IMR-90 (cell line): ENCODE results near the gene NBEA. TPM values are rescaled to one million over a fixed set of nuclear protein-coding genes. Genes with fewer than 3 reads are reported as not detected.

Experiments
- ATAC-seq: fragments of 200-7000 bp; cut with Tn5 transposase; 2 replicates; pipeline ENCODE4 v1.9.1; 2020; ENCODE audit warnings: low read depth, mild to moderate bottlenecking, moderate library complexity
- BruUV-seq: library from RNA; stranded (reverse); fragments of 400-500 nt; replicated peaks from 2 replicates; lab custom pipeline; 2021; lab: Mats Ljungman, UMichigan
- CTCF ChIA-PET: fragments of 300-600 bp; formaldehyde crosslinking; extraction: SDS; loops from one replicate; lab custom pipeline; 2021; ENCODE audit warnings: antibody characterized with exemption; lab: Yijun Ruan, JAX
- POLR2A ChIA-PET: fragments of 300-600 bp; sonication (Branson Sonifier 250); formaldehyde crosslinking; loops from one replicate; lab custom pipeline; 2022; ENCODE audit warnings: antibody characterized with exemption; ENCODE audit not compliant: unreplicated experiment; lab: Charles Lee
- DNase-seq: peaks from one replicate; pipeline ENCODE4 v3.0.0; 2013
- H2AFZ ChIP-seq: replicated peaks from 2 replicates; pipeline ENCODE3; 2013; ENCODE audit warnings: low read length, mild to moderate bottlenecking; ENCODE audit not compliant: poor library complexity
- H2AK5ac ChIP-seq: 2 replicates; pipeline ENCODE4 v1.6.1; 2013; ENCODE audit warnings: low read depth, low read length, inconsistent platforms
- H2AK9ac ChIP-seq: replicated peaks from 2 replicates; pipeline ENCODE3; 2013; ENCODE audit warnings: mild to moderate bottlenecking, low read depth, low read length, moderate library complexity; ENCODE audit not compliant: poor library complexity
- H2BK120ac ChIP-seq: 2 replicates; pipeline ENCODE4 v1.6.1; 2013; ENCODE audit warnings: low read depth, low read length, inconsistent platforms
- H2BK15ac ChIP-seq: 3 replicates; pipeline ENCODE4 v1.6.1; 2013; ENCODE audit warnings: low read depth, low read length, inconsistent platforms
- H2BK20ac ChIP-seq: 2 replicates; pipeline ENCODE4 v1.6.1; 2013; ENCODE audit warnings: low read depth, mild to moderate bottlenecking, inconsistent platforms, low read length, moderate library complexity
- H2BK5ac ChIP-seq: 2 replicates; pipeline ENCODE4 v1.6.1; 2013; ENCODE audit warnings: mild to moderate bottlenecking, low read depth, low read length, inconsistent platforms; ENCODE audit not compliant: poor library complexity, severe bottlenecking
- H3K14ac ChIP-seq: replicated peaks from 2 replicates; pipeline ENCODE4 v1.6.1; 2013; ENCODE audit warnings: low read depth, low read length, inconsistent platforms
- H3K18ac ChIP-seq: 2 replicates; pipeline ENCODE4 v1.6.1; 2013; ENCODE audit warnings: low read depth, low read length, control low read depth
- H3K23ac ChIP-seq: 2 replicates; pipeline ENCODE4 v1.6.1; 2013; ENCODE audit warnings: low read depth, low read length, inconsistent platforms
- H3K27ac ChIP-seq: 2 replicates; pipeline ENCODE4 v1.5.1; 2013; ENCODE audit warnings: mild to moderate bottlenecking, control low read depth, low read length; ENCODE audit not compliant: insufficient read depth
- H3K27me3 ChIP-seq: 2 replicates; pipeline ENCODE4 v1.6.1; 2013; ENCODE audit warnings: low read length; ENCODE audit not compliant: control insufficient read depth, insufficient read depth
- H3K36me3 ChIP-seq: 2 replicates; pipeline ENCODE4 v1.6.1; 2013; ENCODE audit warnings: low read length, mixed read lengths; ENCODE audit not compliant: control insufficient read depth, insufficient read depth
- H3K4ac ChIP-seq: 2 replicates; pipeline ENCODE4 v1.6.1; 2013; ENCODE audit warnings: low read depth, low read length, inconsistent platforms
- H3K4me1 ChIP-seq: 2 replicates; pipeline ENCODE4 v1.6.1; 2013; ENCODE audit warnings: low read length, mixed read lengths; ENCODE audit not compliant: control insufficient read depth, insufficient read depth
- H3K4me2 ChIP-seq: 2 replicates; pipeline ENCODE4 v1.6.1; 2013; ENCODE audit warnings: low read depth, mild to moderate bottlenecking, control low read depth, low read length, moderate library complexity
- H3K4me3 ChIP-seq: 2 replicates; pipeline ENCODE4 v1.5.1; 2013; ENCODE audit warnings: low read depth, mild to moderate bottlenecking, control low read depth, low read length, moderate library complexity; ENCODE audit not compliant: insufficient read depth
- H3K56ac ChIP-seq: 2 replicates; pipeline ENCODE4 v1.6.1; 2013; ENCODE audit warnings: low read length, inconsistent platforms; ENCODE audit not compliant: insufficient read depth; ENCODE audit errors: extremely low read depth
- H3K79me1 ChIP-seq, 2 experiments: 2 replicates each; pipeline ENCODE4 v1.6.1; 2013; ENCODE audit warnings: low read length in 2 of 2, inconsistent platforms in 1 of 2, low read depth in 1 of 2
- H3K9ac ChIP-seq: 2 replicates; pipeline ENCODE4 v1.6.1; 2013; ENCODE audit warnings: low read depth, low read length, control low read depth
- H3K9me1 ChIP-seq: 2 replicates; pipeline ENCODE4 v1.6.1; 2013; ENCODE audit warnings: low read length, inconsistent platforms; ENCODE audit not compliant: insufficient read depth
- H3K9me3 ChIP-seq: 2 replicates; pipeline ENCODE4 v1.6.1; 2013; ENCODE audit warnings: low read length; ENCODE audit not compliant: control insufficient read depth, insufficient read depth
- H4K20me1 ChIP-seq: 2 replicates; pipeline ENCODE4 v1.6.1; 2013; ENCODE audit warnings: low read length, inconsistent platforms; ENCODE audit not compliant: insufficient read depth
- H4K5ac ChIP-seq: 2 replicates; pipeline ENCODE4 v1.6.1; 2013; ENCODE audit warnings: mild to moderate bottlenecking, low read depth, low read length, control low read depth
- H4K8ac ChIP-seq, 2 experiments: 2 replicates each; pipeline ENCODE4 v1.6.1; 2013; ENCODE audit warnings: low read depth in 2 of 2, low read length in 2 of 2, control low read depth in 1 of 2, inconsistent platforms in 1 of 2
- H4K91ac ChIP-seq: 2 replicates; pipeline ENCODE4 v1.6.1; 2013; ENCODE audit warnings: low read depth, low read length, inconsistent platforms; ENCODE audit not compliant: insufficient read depth
- CEBPB ChIP-seq: IDR thresholded peaks from 2 replicates; pipeline ENCODE4 v1.6.1; 2012; ENCODE audit warnings: low read depth, low read length, improper control_type of control experiment
- WGBS, 2 experiments: methylation state at CpG; one replicate each; pipeline versions ENCODE4 v1.1.5 to v1.1.7; 2013; ENCODE audit warnings: missing lambda C conversion rate in 2 of 2; ENCODE audit not compliant: insufficient read length in 1 of 2; ENCODE audit errors: extremely low coverage in 2 of 2; 5-methylcytosine and 5-hydroxymethylcytosine counted together
- dilution Hi-C: fragments of 300-500 bp; cut with HindIII; formaldehyde crosslinking; loops from one replicate; pipeline ENCODE4 v1.14.3; 2018; ENCODE audit warnings: low sequenced_read_pairs; ENCODE audit not compliant: unreplicated experiment
- in situ Hi-C: fragments of 300-500 bp; cut with MboI; formaldehyde crosslinking; loops from 3 replicates; pipeline ENCODE4 v1.14.3; 2019; ENCODE audit warnings: low sequenced_read_pairs, inconsistent platforms, mixed read lengths
- intact Hi-C: fragments of 100-400 bp; cut with micrococcal nuclease; formaldehyde crosslinking; loops from 2 replicates; pipeline ENCODE4 v1.10.0; 2022
- polyA plus RNA-seq, 3 experiments: library from polyadenylated mRNA; depleted of rRNA; stranded (reverse); fragments of >200 nt; gene quantifications; 2 replicates each; pipeline ENCODE4 v1.2.3, GENCODE V29; 2012; ENCODE audit warnings: low replicate concordance in 1 of 3
- total RNA-seq: library from RNA; depleted of rRNA; stranded (reverse); fragments of >200 nt; gene quantifications from 2 replicates; pipeline ENCODE4 v1.2.3, GENCODE V29; 2012

The NBEA gene
- total and polyA plus RNA-seq, 2 of the 4 experiments (the other 2 are of a cell fraction), result 0.82 to 2.2 TPM

DNA sequence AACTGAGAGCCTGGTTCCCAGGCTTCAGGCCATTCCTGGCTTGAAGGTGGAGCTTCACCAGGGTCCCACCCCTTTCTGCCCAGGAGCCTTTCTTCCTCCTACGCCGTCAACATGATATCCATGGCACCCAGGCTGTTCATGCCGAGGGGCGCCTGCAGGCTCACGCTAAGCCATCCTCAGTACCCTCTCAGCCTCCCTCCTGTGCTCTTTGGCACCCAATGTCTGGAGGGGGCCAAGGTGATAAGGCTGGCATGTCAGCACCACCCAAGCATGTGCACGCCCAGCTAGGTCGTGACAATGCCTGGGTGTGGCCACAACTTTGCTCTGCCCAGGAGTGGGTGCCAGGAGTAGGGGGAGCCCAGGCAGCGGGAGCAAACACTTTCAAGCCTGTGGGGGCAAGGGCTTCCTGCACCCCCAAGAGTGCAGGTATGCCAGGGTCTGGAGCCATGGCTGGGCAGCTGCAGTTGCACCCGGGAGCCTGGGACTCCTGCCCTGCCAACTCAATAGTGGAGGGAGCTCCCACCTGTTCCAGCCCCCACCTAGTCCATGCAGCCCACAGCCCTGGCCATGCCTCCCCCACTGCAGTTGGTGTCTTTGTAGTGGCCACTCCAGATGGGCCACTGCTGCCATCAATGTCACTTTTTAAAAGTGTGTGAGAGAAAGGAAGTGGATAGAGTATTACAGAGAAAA, 314.5 kb downstream of the NBEA start:
- H3K9me1 ChIP-seq, result no peaks in the 10 kb centered on the region
- no peak overlapping the region for H4K91ac ChIP-seq
- H3K9me3 ChIP-seq, result no peaks in the 10 kb centered on the region; the same call in 1 of the 2 replicates
- no peak overlapping the region for H4K5ac ChIP-seq
- in situ Hi-C loops (no loop called here), dilution Hi-C loops (no loop called here), intact Hi-C loops (no loop called here)
- no peak overlapping the region for H2BK120ac ChIP-seq
- CTCF ChIA-PET, result no interaction called here
- no peak for DNase-seq
- H2AK5ac ChIP-seq, result no peak overlapping the region
- no peaks in the 10 kb centered on the region for H3K79me1 ChIP-seq
- BruUV-seq, result no TSS peak
- no peak overlapping the region for H3K4me3 ChIP-seq
- no peak for ATAC-seq
- no peaks in the 10 kb centered on the region for H3K36me3 ChIP-seq
- H3K4me2 ChIP-seq, result no peak overlapping the region
- no peak overlapping the region for H2BK15ac ChIP-seq
- no peak overlapping the region for H3K56ac ChIP-seq
- H3K9ac ChIP-seq, result no peak overlapping the region
- no peak overlapping the region for H4K8ac ChIP-seq
- no peak overlapping the region for H3K18ac ChIP-seq
- no peak overlapping the region for H2BK20ac ChIP-seq
- no peak overlapping the region for H3K14ac ChIP-seq
- no peak overlapping the region for H3K4ac ChIP-seq
- H2AK9ac ChIP-seq, result no peak overlapping the region
- no peak overlapping the region for H3K27ac ChIP-seq
- H3K23ac ChIP-seq, result no peak overlapping the region
- TF ChIP-seq CEBPB, result no peak
- H3K4me1 ChIP-seq, result no peaks in the 10 kb centered on the region
- no peak overlapping the region for H2AFZ ChIP-seq
- POLR2A ChIA-PET, result no interaction called here
- WGBS, 2 experiments, result no CpG with 5 or more reads among the region's 9 CpGs
- H3K27me3 ChIP-seq, result no peaks in the 10 kb centered on the region
- no peaks in the 10 kb centered on the region for H4K20me1 ChIP-seq
- H2BK5ac ChIP-seq, result no peak overlapping the region
